Stimulated activated CD8-positive, alpha-beta memory T cell treated with anti-CD3 and anti-CD28 coated beads, Interleukin-12 subunit alpha, Interleukin-12 subunit beta, amount 100 ng/mL, for 24 hours (primary cell): Measurements from ENCODE around the gene DCST1.

Experiments
- DNase-seq: peaks from one replicate; pipeline ENCODE4 v3.0.0-alpha.2; 2020; ENCODE audit errors: extremely low read depth

The DCST1 gene

DNA sequence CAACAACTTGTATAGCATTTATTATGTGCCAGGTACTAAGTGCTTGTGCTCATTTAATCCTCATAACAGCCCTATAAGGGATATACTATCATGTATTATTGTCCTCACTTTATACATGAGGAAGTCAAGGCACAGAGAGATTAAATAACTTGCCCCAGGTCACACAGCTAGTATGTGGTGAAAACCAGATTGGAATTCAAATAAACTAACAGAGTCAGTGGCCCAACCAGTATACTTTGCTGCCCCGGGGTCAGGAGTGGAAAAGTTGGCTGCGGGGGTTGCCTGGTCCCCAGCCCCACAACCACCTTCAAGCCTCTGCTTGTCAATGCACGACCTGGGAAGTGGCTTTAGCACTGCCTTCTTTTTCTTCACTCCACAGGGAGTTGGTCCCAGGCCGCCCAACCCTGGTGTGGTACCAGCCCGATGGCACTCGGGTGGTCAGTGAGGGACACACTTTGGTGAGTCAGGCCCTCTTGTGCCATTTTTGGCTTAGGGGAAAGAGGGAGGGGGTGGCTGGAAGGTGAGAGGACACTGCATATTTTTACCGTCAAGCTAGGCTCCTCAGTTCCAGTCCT is 20.0 kb downstream of the DCST1 start:
- no peak for DNase-seq

DNA sequence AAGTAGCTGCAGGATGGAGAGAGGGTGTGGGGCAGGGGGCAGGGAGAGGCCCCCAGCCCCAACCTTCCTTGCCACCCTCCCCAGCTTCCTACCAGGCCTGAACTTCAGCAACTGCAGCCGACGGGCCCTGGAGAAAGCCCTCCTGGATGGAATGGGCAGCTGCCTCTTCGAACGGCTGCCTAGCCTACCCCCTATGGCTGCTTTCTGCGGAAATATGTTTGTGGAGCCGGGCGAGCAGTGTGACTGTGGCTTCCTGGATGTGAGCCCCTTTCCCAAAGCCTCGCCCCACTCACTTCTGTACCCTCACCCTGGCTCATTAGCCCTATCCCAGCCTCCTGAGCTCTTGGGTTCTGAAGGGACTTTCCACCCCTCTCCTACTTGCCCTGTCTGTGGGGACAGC is 23.5 kb downstream of the DCST1 start:
- no peak for DNase-seq

DNA sequence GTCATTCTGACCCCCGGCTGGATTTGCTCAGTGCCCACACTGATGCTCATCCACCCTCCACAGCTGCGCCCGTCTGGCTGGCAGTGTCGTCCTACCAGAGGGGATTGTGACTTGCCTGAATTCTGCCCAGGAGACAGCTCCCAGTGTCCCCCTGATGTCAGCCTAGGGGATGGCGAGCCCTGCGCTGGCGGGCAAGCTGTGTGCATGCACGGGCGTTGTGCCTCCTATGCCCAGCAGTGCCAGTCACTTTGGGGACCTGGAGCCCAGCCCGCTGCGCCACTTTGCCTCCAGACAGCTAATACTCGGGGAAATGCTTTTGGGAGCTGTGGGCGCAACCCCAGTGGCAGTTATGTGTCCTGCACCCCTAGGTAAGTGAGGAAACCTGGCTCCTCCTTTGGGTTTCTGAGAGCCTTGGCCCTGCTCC is 24.2 kb downstream of the DCST1 start:
- no peak for DNase-seq

DNA sequence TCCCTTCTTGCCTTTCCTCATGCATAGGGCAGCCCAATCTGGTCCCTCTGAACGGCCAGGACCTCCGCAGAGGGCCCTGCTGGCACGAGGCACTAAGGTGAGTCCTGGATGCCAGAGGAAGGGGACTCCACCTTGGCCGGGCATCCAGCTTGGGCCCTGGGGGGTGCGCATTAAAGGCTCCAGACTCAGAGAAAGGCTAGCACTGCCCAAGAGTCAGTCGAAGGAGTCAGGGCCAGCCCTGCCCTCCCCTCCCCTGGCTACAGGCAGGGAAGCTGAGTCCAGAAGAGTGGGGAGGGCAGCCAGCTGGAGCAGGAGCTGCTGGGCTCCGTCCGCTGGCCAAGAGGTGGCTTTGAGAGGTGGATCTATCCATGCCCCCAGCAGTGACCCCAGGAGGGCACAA is 27.1 kb downstream of the DCST1 start:
- DNase-seq = no peak

DNA sequence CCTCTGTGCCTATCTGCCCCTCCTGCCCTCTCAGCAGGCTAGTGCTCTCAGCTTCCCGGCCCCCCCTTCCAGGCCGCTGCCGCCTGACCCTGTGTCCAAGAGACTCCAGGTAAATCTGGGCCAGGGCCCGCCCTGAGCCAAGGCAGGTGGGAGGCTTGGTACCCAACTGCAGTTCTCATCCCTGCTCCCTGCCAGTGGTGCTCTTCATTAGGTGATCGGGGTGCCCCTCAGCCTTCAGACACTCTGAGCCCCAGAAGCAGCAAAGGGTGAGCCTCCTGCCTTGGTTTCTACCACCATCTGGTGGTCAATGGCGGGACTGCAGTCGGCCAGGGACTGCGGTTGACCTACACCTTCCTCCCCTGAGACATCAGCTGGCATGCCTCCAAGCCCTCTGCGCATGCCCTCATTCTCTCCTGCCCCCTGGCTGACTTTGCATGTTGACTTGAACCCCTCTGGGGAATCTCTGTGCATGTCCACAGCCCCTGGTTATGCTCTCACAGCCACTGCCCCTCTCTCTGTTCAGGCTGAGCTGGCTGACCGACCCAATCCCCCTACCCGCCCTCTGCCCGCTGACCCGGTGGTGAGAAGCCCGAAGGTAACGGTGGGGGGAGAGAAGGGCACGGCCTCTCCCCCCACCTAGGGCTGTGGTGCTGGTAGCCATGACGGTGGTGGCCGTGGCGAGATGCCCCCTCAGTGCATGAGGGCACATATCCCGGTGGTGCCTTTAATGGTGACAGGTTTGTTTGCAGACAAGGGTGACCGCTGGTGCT is 27.9 kb downstream of the DCST1 start:
- peak; percentile 73 for DNase-seq

DNA sequence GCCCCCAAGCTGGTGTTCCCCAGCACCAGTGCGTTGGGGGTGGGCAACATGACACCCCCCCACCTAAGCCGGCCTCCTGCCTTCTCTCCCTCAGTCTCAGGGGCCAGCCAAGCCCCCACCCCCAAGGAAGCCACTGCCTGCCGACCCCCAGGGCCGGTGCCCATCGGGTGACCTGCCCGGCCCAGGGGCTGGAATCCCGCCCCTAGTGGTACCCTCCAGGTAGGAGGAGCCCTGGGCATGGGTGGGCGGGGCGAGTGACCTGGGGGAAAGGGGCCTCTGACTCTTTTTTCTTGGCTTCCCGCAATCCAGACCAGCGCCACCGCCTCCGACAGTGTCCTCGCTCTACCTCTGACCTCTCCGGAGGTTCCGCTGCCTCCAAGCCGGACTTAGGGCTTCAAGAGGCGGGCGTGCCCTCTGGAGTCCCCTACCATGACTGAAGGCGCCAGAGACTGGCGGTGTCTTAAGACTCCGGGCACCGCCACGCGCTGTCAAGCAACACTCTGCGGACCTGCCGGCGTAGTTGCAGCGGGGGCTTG is 28.6 kb downstream of the DCST1 start:
- DNase-seq = no peak

DNA sequence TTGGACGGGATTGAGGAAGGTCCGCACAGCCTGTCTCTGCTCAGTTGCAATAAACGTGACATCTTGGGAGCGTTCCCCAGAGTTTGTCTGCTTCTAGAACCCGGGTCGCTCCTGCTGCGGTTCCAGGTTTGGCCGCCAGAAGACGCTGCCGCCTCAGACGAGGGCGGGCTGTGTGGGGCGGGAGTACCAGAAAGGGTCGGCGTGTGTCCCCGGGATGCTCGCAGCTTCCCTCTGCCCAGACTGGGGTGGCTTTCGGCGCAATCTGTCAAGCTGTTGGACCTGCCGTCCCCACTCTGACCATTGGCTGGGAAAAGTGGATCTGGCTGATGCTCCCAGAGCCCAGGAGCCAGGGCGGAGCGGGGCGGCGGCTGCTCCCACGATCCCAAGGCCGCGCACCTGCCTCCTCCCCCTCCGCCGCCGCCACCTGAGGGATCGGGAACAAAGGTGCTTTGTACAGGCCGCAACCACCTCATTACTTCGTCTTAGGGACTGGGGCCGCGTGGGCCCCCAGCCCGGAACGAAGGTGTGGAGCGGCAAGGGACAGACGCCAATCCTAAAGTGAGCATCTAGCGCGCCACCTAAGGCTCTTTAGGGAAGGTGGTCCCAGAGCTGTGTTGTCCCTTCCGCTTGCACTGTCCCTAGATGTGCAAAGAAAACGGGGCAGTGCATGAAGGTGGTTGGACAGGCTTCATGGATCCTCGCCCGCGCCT is 29.2 kb downstream of the DCST1 start:
- DNase-seq = no peak

DNA sequence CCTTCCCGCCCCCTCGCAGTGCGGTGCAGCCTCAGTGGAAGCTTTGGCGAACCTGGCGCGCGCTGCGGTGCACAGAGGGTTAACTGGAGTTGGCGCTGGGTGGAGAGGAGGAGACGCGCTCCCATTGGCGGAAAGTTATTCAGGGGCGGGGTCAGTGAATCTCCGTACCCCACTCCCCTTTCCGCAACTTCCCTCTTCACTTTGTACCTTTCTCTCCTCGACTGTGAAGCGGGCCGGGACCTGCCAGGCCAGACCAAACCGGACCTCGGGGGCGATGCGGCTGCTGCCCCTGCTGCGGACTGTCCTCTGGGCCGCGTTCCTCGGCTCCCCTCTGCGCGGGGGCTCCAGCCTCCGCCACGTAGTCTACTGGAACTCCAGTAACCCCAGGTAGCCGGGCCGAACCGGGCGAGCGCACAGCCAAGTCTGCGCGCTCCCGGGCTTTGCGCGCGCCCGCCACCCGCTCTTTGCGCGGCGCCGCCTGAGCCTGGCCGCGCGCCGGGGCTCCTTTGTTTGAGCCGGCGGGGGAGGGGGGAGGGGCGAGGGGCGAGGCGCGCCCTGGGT is 30.0 kb downstream of the DCST1 start, which contains the start of gene EFNA4:
TSS of gene EFNA4 (plus strand) at position 191 of the 561 bp plus-strand sequence. CDS start at position 275, 84 bp downstream.
- no peak for DNase-seq

DNA sequence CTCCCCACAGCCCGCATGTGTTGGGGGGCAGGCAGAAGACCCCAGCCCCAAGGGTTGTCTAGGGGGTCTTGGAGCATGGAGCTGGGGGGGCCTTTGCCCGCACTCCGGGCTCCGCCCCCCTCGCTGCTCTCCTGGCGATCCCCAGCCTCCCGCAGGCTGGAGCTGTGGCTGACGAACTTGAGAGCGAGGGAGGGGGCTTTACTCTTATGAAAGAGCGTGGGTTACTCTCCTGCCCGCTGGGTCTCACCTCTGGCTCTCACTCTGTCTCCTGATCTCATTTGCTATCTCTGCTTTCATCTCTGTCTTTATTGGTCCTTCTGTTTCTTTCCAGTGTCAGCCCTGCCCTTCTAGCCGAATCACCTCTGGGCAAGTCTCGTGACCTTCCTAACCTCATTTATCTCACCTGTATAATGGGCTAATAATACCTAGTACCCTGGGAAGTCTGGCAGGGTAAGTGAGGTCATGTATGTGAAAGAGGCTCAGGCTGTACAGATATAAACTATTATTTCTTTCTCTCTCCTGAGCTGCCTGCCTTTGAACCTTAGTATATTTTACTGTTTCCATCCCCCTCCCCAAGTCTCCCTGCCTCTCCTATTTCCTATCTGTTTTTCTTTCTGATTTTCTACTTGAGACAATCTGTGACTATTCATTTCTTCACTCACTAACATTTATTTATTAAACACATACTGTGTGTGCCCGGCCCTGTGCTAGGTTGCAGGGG is 30.6 kb downstream of the DCST1 start:
- DNase-seq = no peak

DNA sequence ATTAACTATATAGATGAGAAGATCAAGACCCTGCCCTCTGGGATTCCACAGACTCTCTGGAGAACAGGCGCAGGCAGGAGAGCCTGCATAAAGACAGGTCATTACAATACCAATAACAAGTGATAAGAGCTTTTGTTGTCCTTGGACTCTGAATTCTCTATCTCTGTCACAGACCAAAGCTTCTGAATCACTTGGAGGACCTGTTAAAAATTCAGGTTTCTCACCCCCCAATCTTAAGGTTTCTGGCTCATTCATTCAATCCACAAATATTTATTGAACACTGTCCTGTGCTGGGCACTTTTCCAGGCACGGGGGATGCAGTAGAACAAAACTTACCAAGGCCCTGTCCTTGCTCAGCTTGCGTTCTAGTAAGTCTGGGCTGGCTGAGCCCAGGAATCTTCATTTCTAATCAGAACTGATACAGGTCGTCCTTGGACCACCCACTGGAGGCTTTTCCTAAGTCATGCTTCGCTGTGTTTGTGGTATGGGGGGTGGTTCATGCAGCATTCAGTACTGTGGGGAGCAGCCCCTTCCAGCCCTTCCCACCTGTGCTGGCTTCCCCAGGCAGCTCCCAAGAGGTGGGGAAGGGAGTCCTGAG is 31.3 kb downstream of the DCST1 start:
- no peak for DNase-seq

DNA sequence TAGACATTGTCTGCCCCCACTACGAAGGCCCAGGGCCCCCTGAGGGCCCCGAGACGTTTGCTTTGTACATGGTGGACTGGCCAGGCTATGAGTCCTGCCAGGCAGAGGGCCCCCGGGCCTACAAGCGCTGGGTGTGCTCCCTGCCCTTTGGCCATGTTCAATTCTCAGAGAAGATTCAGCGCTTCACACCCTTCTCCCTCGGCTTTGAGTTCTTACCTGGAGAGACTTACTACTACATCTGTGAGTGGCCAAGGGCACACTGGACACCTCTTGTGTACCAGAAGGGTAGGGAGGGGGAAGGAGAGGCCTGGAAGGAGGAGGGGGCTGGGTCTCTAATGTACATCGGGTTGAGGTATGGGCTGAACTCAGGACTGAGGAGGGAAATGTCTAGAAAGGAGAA is 33.2 kb downstream of the DCST1 start:
- no peak for DNase-seq

DNA sequence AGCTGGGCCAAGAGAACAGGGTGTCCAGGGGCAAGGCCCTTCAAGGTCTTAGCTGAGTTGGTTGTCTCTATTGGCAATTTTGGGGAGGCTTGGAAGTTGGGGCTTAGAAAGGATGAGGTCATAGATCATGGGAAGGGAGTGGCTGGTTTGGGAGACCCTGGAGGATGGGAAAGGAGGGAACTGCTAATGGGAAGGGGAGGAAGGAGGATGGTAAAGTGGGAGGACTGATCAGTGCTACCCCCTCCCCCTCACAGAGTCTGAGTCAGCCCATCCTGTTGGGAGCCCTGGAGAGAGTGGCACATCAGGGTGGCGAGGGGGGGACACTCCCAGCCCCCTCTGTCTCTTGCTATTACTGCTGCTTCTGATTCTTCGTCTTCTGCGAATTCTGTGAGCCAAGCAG is 35.0 kb downstream of the DCST1 start:
- no peak for DNase-seq

DNA sequence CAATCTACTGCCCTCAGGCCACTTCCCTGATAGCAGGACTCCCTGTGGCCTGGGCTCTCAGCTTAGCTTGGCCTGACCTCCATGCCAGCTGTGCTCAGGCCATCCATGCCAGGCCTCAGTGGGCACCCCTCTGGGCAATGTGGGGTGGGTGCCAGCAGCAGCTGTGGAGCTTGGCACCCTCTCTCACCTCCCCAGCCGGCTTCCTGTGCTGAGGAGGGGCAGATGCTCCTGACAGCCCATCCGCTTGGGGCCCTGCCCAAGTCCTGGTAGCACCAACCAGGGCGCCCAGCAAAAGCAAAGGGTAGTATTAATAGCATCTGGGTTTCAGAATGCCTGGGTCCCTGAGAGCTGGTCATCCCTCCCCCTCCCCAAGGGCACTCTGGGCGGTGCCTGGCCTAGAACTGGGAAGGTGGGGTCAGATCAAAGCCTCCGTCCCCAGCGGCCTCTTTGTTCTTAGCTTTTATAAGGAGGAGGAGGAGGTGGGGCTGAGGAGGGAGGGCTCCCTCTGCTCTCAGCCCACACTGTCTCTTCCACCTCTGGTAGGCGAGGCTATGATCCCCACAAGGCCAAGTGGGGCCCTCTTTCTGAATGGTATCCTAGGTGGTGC is 36.0 kb downstream of the DCST1 start:
- DNase-seq = no peak

DNA sequence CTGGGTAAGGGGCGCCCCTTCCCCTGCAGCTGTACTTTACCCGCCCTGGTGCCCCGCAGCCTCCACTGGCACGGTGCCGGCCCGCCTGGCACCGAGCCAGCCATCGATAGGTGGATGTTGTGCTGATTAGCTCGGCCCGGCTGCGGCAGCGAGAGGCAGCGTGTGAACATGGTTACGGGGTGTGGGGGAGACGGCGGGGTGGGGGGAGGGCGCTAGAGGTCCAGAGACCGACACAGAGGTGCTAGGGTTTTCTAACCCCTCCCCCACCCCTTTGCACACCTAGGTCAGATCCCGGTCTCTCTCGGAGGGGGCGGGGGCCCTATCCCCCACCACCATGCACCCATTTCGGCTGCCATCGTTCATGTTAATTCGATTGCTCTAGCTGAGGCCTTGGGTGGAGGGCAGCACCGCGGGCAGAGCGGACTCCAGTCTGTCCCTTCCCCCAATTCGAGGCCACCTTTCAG is 36.6 kb downstream of the DCST1 start:
- no peak for DNase-seq

DNA sequence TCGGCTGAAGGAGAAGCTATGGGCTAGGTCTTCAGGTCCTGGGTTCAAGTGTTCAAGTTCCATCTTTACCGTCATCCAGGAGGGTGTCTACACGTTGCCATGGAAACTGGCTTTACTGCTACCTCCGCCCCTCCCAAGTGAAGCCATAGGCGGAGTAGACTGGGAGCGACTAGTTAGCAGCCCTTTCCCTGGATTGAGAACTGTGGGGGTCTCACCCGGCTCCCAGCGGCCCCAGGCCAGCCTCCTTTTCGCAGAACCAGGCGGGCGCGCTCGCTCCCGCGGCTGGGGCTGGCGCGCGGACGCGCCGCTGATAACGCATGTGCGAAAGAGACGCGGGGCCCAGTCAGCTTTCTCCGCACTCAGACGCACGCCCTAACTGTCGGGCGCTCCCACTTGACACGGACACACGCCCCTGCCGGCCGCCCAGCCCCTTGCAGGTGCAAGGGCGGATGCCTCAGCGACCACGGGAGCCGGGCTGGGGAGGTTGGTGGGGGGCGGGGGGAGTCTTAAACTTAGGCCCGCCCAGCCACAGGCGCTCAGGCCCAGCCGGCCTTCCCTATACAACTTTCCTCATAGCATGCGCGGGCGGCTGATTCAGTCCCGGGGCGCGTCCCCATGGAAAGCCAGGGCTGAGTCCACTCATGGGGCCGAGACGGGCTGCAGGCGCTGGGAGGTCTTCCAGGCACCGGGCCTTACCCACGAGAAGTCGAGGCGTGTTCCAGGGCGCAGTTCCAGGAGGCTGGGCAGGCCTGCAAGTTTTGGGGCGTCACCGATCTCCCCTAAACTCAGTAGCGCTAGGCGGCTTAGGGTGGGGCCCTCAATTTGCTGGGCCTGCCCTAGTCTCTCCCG is 37.3 kb downstream of the DCST1 start:
- DNase-seq = no peak

DNA sequence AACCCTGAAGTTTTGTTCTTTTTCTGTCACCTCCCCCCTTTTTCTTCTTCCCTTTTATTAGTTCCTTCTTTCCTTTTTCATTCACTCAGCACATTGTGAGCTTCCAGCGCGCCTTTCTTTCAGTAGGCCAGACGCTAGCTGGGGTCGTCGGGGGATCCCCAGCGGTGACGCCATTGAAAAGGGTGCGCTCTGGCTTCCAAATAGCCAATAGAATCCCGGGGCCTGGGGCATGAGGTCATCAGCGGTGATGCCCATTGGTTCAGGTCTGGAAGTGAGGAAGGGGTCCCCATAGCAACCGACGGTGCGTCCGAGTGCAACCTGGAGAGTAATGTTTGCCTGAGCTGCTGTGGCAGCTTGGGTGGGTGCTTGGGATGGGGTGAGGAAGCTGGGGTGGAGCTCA is 38.1 kb downstream of the DCST1 start:
- no peak for DNase-seq

DNA sequence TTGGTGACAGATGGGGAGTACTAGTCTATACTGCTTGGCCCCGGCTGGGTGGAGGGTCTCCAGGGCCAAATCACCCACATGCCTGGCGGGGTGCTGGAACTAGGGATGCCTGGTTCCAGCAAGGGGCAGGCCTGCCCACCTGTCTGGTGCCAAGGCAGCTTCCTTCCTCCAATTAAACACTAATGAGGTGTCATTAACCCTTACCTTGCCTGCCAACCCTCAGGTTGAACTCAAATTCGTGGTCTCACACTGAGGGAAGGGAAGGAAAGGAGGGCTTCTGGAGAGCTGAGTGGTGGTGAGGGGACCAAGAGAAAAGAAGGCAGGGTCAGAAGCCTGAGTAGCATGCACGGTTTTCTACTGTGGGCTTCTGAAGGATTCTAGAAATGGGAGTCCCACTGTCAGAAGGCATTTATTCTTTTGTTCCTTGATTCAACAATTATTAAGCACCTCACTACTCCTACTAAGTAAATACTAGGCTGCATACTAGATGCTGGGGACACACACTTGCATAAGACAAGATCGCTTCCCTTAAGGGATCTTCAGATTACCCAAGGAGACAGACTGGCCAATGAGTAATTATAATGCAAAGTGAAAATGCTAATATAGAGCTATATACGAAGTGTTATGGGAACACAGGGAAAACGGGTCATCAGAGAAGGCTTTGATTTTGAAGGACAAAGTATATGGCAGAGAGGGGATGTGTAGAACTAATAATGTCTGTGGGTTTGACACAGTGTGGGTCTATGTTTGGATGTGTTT is 39.1 kb downstream of the DCST1 start:
- no peak for DNase-seq

DNA sequence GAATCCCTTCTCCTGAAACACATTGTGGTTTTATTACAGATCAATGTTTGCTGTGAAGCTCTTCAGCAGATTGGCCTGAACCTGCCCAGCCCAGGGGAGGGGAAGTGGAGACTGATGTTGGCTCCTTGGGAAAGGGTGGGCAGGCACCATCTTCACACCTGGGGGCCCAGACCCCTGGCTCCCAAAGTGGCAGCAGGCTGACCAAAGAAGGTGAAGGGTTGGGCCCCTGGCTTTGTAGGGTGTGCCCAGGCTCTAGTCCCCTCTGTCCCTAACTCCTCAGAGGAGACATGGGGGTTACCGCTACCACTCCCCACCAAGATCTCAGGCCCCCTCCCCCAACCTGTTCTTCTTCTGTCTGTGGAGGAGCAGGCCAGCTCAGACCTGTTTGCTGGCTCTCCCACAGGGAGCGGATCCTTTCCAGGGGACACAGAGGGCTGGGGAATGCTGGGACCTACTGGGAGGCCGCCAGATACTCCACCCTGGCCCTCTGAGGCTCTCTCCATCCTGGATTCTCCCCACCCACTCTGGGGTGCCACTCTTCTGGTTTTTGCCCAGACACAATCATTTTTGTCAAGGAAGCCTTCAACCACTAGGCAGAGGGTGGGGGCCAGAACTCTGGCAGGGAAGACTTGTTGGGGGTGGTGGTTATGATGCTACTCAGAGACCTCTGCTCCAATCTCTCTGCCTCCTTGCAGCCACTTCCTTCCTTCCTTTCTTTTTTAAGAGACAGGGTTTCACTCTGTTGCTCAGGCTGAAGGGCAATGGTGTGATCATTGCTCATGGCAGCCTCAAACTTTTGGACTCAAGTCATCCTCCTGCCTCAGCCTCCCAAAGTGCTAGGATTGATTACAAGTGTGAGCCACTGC is 40.0 kb downstream of the DCST1 start:
- DNase-seq = no peak
